HG02678 (cell line): ENCODE results near the gene CARD14.

Experiments used
- ATAC-seq: cut with Tn5 transposase; IDR thresholded peaks from one replicate; pipeline ENCODE4 v1.9.1; 2021; ENCODE audit warnings: mild to moderate bottlenecking, moderate library complexity; ENCODE audit not compliant: unreplicated experiment

CARD14 gene

DNA sequence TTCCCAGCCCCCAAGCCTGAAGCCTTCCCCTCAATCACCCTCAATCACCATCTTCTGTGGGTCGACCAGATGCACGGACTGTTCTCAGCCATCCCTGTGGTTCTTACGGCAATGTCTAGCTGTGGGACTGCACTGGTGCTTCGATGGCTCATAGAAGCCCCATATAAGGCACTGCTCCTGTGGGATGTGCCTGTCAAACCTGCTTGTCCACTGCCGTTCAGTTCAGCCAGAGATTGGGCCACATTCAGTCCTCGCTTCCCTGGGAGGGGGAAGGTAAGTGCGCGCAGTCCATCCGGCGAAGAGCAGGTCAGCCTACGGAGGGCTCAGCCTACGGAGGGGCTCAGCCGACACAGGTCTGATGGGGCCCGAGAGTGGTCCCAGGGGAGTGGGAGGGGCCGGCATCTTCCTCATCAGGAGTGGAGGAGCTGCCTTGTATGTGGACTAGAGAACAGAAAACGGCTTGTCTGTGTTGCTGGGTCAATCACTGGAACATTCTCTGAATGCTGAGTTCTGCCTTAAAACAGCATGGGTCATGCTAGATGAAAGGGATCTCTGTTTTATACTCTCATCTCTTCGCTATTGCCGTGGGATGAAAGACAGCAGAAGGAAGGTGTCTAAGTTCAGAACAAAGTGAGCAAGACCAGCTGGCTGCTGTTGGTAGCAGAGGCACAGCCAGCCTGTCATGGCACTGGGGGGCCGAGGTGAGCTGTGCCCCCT lies at the start of gene CARD14:
TSS of gene CARD14 (plus strand) at position 247 of the 717 bp plus-strand sequence. CDS start 11,409 bp downstream, outside the sequence.
- no peak for ATAC-seq

GRCh38 chr17:80122026-80122575 lies 47.7 kb upstream of the CARD14 start:
- ATAC-seq = no peak

DNA sequence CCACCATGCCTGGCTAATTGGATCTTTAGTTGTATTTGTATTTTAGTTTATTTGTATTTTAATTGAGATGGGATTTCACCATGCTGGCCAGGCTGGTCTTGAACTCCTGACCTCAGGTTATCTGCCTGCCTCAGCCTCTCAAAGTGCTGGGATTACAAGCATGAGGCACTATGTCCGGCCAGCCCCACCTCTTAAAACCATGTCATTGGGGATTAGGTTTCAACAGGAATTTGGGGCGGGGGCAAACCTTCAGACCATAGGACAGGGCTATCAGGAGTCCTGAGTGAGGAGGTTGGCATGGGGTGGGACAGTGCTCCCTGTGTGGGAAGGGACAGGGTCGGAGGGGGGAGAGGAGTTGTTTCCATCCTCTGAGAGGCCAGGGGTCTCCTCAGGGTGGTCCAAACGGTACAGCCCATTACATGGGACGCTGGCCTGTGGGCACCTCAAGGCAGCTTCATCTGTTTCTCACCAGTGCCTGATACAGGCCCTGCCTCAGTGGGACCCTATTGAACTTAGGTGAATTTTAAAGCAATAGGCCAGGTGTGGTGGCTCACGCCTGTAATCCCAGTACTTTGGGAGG lies 46.8 kb upstream of the CARD14 start:
- ATAC-seq = no peak

DNA sequence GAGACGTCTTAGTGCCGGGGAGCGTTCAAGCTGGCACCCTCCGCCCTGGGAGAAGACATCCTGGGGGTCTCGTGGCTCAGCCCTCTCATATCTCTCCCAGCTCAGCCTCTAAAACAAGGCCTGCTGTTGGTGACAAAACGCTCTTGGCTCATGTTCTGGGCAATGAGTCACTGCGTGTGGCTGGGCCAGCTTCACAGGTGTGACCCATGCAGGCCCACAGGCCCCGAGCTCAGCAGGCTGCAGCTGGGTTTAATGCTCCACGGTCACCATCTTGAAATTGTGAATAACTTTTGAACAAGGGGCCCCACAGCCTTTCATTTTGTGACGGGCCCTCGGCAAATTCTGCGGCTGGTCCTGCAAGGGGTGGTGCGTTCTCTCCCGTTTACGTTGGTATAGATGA lies 46.0 kb upstream of the CARD14 start:
- ATAC-seq = no peak

DNA sequence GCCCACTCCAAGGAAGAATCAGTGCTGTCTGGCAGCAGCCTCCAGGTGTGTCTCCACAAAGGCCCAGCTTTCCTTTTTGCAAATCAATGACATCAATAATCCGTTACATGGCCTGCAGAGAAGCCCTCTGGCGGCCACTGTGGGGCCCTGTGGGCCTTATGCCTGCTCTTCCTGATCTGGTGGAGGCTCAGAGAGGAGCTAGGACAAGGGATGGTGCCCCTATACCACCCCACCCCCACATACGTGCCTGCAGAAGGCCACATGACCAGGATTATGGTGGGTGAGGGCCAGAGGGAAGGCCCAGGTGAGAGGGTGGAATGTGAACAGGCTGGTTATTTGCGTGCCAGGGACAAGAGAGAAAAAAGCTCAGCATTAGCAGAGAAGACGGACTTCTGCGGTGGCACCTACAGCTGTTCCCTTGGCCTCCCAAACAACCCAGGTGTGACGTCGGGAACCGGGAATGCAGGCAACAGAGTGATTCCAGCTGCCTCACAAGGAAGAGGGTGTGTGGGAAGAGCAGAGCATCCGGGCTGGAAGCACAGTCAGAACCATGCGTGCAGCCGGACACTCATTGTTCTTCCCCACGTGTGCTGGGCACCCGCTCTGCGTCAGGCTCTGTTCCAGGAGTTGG lies 45.4 kb upstream of the CARD14 start:
- ATAC-seq = no peak

GRCh38 chr17:80125656-80126448 lies 44.0 kb upstream of the CARD14 start:
- no peak for ATAC-seq

DNA sequence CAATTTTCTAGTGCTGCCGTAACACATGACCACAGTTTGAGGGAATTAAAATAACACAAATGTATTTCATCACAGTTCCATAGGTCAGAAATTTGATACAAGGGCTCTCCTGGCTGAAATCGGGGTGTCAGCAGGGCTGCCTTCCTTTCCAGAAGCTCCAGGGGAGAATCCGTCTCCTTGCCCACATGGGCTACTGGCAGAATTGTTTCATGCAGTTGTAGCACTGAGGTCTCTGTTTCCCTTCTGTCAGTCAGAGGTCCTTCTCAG lies 43.4 kb upstream of the CARD14 start:
- ATAC-seq = no peak

DNA sequence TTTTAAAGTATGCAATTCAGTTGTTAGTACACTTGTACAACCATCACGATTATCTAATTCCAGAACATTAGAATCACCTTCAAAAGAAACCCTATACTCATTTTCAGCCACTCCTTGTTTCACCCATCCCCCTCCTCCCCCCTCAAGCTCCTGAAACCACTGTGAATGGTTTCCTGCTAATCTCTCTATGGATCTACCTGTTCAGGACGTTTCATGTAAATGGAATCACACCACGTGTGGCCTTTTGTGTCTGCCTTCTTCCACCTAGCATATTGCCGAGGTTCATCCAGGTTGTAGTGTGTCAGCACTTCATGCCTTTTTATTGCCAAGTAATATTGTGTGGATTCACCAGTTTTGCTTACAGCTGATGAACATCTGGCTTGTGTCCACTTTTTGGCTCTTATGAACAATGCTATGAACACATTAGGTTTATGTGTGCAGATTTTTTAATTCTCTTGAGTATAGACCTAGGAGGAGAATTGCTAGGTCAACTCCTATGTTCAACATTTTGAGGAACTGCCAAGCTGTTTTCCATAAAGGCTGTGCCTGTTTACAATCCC lies 40.7 kb upstream of the CARD14 start:
- no peak for ATAC-seq

GRCh38 chr17:80130992-80131391 lies 38.8 kb upstream of the CARD14 start:
- no peak for ATAC-seq

DNA sequence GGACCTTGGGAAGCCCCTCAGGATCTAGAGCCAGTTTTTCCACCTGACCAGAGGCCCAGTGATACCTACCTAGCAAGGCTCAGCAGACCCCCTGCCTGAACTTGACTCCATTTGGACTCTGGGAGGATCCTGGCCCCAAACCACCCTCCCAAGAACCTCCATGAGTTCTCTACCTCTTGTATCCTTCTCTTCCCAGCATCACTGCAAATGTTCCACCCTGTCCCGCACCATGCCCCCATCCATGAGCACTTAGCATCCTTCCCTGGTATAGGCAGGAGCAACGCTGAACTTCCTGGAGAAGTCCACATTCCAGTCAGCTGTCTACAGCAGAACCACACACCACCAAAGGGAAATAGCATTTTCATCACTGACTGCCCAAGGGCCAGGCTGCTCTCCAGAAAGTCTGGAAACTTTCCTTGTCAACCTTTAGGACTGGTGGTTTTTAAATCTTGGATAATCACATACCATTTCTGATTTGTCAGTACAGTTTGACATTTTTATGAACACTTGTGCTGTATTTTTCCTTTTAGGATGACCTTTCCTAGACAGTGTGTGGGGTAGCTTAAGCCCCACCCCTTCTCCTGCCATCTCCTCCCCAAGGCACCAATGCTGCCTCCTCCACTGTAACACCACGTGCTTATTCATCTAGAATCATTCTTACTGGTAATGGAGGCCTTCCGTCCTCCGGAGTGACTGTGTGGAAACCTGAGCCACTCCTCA lies 36.8 kb upstream of the CARD14 start:
- no peak for ATAC-seq

DNA sequence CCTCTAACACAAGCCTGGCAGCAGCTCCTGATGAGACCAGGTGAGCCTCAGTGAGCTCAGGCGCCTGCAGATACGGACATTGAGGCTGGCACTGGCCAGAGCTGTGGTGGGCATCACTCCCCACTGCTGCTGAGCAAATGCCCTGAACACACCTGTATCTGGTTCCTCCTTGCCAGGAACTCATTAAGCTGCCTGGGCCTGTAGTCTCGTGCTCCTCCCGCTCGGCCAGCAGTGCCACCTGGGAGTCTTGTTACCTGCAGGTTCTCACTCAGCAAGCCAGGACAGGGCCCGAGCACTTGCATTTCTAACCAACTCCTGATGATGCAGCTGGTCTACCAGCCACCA lies 36.2 kb upstream of the CARD14 start:
- no peak for ATAC-seq

GRCh38 chr17:80137131-80137530 lies 32.7 kb upstream of the CARD14 start:
- no peak for ATAC-seq

- no peak for ATAC-seq
Measured at GRCh38 chr17:80138856-80139426, 30.9 kb upstream of the CARD14 start.

- no peak for ATAC-seq
Measured at GRCh38 chr17:80141463-80142165, 28.2 kb upstream of the CARD14 start.

DNA sequence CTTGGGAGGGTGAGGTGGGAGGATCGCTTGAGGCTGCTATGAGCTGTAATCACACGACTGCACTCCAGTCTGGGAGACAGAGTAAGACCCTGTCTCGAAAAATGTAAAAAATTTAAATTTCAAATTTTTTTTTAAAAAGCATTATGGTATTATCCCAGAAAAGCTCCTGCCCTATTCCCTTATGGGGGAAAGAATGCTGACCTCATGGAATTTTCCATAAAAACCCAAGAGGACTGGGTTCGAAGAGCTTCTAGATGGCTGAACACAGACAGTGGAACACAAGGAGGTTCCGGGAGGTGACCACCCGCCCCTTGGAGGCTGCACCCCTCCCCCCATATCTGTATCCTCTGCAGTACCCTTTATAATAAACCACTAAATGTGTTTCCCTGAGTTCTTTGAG lies 26.9 kb upstream of the CARD14 start:
- ATAC-seq = no peak

- no peak for ATAC-seq
Measured at GRCh38 chr17:80145076-80146075, 24.5 kb upstream of the CARD14 start.

DNA sequence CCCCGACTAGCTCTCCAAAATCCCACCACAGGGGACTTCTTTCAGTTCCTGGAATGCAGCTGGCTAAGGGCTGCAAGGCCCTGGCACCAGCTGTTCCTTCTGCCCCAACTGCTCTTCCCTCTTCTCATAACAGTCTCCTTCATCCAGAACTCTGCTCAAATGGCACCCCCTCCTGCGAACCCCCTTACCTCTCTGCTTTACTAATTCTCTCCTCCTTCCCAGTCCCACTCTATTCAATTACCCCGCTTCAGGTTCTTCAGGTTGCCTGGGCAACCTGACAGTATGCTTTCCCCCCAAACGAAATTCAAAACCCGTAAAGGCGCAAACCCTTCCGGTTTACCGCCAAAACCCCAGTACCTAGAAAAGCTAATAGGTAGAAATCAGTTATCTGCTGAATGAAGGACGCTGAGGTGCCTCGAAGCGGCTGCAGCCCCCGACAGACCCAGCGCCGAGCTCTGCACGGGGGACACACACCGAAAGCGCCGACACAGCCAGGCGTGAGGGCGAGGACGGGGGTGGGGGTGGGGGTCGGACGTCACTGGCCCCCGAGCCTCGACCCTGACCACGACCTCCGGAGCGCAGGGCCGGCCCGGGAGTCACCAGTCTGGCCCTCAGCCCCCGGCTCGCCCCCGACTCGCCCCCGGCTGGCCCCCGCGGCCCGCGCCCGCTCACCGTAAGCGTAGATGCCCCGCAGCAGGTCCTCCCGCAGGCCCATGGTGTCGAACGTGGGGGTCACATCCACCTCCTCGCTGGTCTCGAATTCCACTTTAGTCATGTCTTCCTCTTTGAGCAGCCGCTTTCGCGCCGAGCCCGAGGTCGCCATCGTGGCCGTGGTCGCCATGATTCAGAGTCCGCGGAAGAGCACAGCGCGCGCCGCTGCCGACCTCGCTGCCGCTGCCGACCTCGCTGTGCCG lies 23.5 kb upstream of the CARD14 start:
- ATAC-seq = peak; percentile 22
